Esophagus muscularis mucosa (tissue), 4 donors: ENCODE results near the gene PTPRCAP.
A peak's percentile ranks its signal among the peaks of the same experiment; 100 is the strongest.

Experiments used
- CTCF ChIP-seq, 3 experiments: fragments of 200-600 bp in 2 of 3; fragments of 450-650 bp in 1 of 3; sonication (generic) in 2 of 3; IDR thresholded peaks; one replicate each; pipeline ENCODE4 v1.5.1; 2017 to 2019; ENCODE audit warnings: antibody characterized with exemption in 3 of 3, mild to moderate bottlenecking in 2 of 3, moderate library complexity in 1 of 3
- EP300 ChIP-seq: sonication (generic); formaldehyde crosslinking; IDR thresholded peaks from one replicate; pipeline ENCODE4 v1.6.1; 2017; ENCODE audit warnings: antibody characterized with exemption
- POLR2A ChIP-seq: fragments of 450-650 bp; IDR thresholded peaks from one replicate; pipeline ENCODE4 v1.6.1; 2017; ENCODE audit warnings: antibody characterized with exemption, moderate library complexity, mild to moderate bottlenecking, low read depth
- POLR2AphosphoS5 ChIP-seq, 2 donors: sonication (generic); formaldehyde crosslinking; IDR thresholded peaks; one replicate each; pipeline ENCODE4 v1.6.1; 2017; ENCODE audit warnings: antibody characterized with exemption in 2 of 2

GRCh38 chr11:67468759-67469507, 31.5 kb upstream of the PTPRCAP start, which contains the start of gene TMEM134:
- peak; percentile 91 to 97 for TF ChIP-seq POLR2AphosphoS5 (IDR thresholded peaks at IDR 0.05)
- TF ChIP-seq POLR2A = no peak
- TF ChIP-seq CTCF (IDR thresholded peaks at IDR 0.05) = peak; percentile 51 to 61 (median 55)
- no peak for TF ChIP-seq EP300
